ENCODE measurements around the gene ARHGAP1. TPM values are rescaled to one million over a fixed set of nuclear protein-coding genes. Genes with fewer than 3 reads are reported as not detected.

The ARHGAP1 gene
- total and polyA plus RNA-seq, 9 of the 15 experiments (the other 6 are each of a cell fraction or from before 2014, with no cell fraction given): 3.6 to 30.4 (median 8.2) TPM

DNA sequence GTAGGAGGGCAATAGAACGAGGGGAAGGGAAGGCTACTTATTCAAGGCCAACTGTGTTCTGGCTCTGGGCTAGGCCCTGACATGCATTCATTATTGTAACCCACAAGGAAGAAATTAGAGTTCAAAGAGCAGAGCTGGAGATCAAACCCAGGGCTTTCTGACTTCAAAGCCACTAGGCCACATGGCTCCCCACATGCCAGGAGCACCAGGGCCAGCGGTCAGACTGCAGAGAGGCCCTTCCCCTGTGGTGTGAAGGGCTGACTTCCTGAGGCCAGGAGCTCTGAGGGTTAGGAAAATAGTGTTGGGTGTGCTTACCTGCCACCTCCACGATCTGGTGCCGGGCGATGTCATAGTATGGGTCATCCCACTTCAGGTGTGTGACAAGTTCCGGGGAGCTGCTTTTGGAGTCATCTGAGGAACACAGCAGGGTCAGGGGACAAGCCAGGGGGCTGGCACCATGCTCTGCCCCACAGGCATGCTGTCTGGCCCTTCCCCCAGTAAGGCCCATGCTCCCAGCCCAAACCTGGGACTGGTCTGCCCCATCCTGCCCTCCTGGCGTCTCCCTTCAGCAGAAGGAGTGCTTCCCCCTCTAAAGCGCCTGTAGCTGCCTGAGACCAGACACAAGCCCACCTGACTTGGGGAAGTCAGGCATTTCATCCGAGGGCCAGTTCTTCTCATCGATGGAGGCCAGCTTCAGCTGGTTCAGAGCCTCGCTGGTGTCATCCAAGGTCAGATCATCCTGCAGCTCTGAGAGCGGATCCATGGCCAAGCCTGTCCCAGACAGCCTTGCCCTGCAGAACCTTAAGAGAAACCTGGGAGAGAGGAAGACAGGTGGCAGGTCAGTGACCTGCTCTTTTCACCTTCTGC, 4.8 kb downstream of the ARHGAP1 start:
- ChIA-PET POLR2A (interaction anchor here (1.2 to 1.5 kb wide), 3 partner anchors 10 to 22 kb away, joined by 3 to 4 read pairs (median 3); no protein-coding TSS in a partner anchor), CTCF (ENCODE audit: low intra/inter-chr PET ratio) (interaction anchor here (0.7 kb wide), 1 partner anchor 13 kb away, joined by 3 read pairs; no protein-coding TSS in a partner anchor)
- 84% methylated on average over 12 of the region's 12 CpGs for WGBS (ENCODE audit: insufficient coverage, low coverage, missing lambda C conversion rate)
- Histone ChIP-seq H3K27me3 (ENCODE audit: control insufficient read depth in 2 of 2, insufficient read depth in 2 of 2, low read length in 2 of 2) (no peaks in the 10 kb centered on the region), H2AFZ (ENCODE audit: low read depth, low read length) (no peak overlapping the region), H3K9me1 (ENCODE audit: control insufficient read depth, insufficient read depth, low read length) (no peaks in the 10 kb centered on the region), H3K9ac (ENCODE audit: insufficient read depth in 1 of 2, low read depth in 2 of 2, low read length in 2 of 2) (peak overlapping the region in 1 of 2 experiments; percentile 73; a peak in 2 of 4 replicates), H3K36me3 (ENCODE audit: control insufficient read depth, insufficient read depth, low read length) (peaks cover 28% of the 10 kb centered on the region; the same call in 2 of the 3 replicates), H3K4me2 (ENCODE audit: insufficient read depth, low read length) (no peak overlapping the region), H3K79me2 (ENCODE audit: control insufficient read depth, insufficient read depth, low read length) (peaks cover 23% of the 10 kb centered on the region), H4K20me1 (replicated peaks; ENCODE audit: control insufficient read depth, insufficient read depth, low read length) (no peaks in the 10 kb centered on the region), H3K4me1 (replicated peaks in 1 of 2; ENCODE audit: control insufficient read depth in 2 of 2, insufficient read depth in 2 of 2, low read length in 2 of 2) (peaks cover 24 to 32% of the 10 kb centered on the region in 2 experiments; a peak in 4 of 5 replicates), H3K4me3 (no peak overlapping the region), H3K9me3 (replicated peaks; ENCODE audit: control insufficient read depth, insufficient read depth, low read depth, low read length) (no peaks in the 10 kb centered on the region), H3K27ac (ENCODE audit: extremely low read depth, low read depth, low read length) (no peak overlapping the region)
- intact Hi-C loops (cut with micrococcal nuclease): no loop called here
- ATAC-seq (no peak), DNase-seq (ENCODE audit: extremely low read depth in 1 of 4, low spot score in 3 of 4) (no peak), FAIRE-seq (no peak)
- BruUV-seq (replicated peaks): no TSS peak
- in situ Hi-C loops (cut with MboI): no loop called here
- TF ChIP-seq ZNF764 (CRISPR knock-in tag; IDR thresholded peaks at IDR 0.05; ENCODE audit: low read depth) (no peak), XRCC3 (IDR thresholded peaks at IDR 0.05) (no peak), EHMT2 (IDR thresholded peaks at IDR 0.05) (no peak), KAT2B (IDR thresholded peaks at IDR 0.05; ENCODE audit: low read depth, low read length) (no peak), HMG20A (CRISPR knock-in tag; conservative IDR thresholded peaks at IDR 0.05) (no peak), ZC3H11A (IDR thresholded peaks at IDR 0.05; ENCODE audit: low read depth, low read length) (no peak), HDAC1 (IDR thresholded peaks at IDR 0.05) (no peak), CTBP1 (IDR thresholded peaks at IDR 0.05; ENCODE audit: borderline replicate concordance) (no peak), EP400 (IDR thresholded peaks at IDR 0.05) (no peak), RBM22 (IDR thresholded peaks at IDR 0.05; ENCODE audit: low read depth, low read length, poor library complexity, severe bottlenecking) (no peak), HDAC6 (IDR thresholded peaks at IDR 0.05; ENCODE audit: low read depth, low read length) (no peak), ZNF431 (CRISPR knock-in tag; IDR thresholded peaks at IDR 0.05) (no peak), KLF1 (tag; IDR thresholded peaks at IDR 0.05) (no peak), ZMIZ1 (IDR thresholded peaks at IDR 0.05; ENCODE audit: low read depth in 2 of 2, low read length in 2 of 2) (no peak), MECOM (CRISPR knock-in tag; IDR thresholded peaks at IDR 0.05) (no peak), MTF1 (CRISPR knock-in tag; IDR thresholded peaks at IDR 0.05; ENCODE audit: borderline replicate concordance) (no peak), NRF1 (conservative IDR thresholded peaks at IDR 0.05 in 1 of 2, IDR thresholded peaks at IDR 0.05 in 1 of 2) (no peak)
- TF ChIP-seq, protein P1, sequence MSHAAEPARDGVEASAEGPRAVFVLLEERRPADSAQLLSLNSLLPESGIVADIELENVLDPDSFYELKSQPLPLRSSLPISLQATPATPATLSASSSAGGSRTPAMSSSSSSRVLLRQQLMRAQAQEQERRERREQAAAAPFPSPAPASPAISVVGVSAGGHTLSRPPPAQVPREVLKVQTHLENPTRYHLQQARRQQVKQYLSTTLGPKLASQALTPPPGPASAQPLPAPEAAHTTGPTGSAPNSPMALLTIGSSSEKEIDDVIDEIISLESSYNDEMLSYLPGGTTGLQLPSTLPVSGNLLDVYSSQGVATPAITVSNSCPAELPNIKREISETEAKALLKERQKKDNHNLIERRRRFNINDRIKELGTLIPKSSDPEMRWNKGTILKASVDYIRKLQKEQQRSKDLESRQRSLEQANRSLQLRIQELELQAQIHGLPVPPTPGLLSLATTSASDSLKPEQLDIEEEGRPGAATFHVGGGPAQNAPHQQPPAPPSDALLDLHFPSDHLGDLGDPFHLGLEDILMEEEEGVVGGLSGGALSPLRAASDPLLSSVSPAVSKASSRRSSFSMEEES (CRISPR knock-in tag; IDR thresholded peaks at IDR 0.05): no peak
